Measurements from ENCODE around the gene TMEM255B. TPM values are rescaled to one million over a fixed set of nuclear protein-coding genes. Genes with fewer than 3 reads are reported as not detected.

TMEM255B gene
- total RNA-seq, 1 experiment from 2014 or later: 2.8 TPM

DNA sequence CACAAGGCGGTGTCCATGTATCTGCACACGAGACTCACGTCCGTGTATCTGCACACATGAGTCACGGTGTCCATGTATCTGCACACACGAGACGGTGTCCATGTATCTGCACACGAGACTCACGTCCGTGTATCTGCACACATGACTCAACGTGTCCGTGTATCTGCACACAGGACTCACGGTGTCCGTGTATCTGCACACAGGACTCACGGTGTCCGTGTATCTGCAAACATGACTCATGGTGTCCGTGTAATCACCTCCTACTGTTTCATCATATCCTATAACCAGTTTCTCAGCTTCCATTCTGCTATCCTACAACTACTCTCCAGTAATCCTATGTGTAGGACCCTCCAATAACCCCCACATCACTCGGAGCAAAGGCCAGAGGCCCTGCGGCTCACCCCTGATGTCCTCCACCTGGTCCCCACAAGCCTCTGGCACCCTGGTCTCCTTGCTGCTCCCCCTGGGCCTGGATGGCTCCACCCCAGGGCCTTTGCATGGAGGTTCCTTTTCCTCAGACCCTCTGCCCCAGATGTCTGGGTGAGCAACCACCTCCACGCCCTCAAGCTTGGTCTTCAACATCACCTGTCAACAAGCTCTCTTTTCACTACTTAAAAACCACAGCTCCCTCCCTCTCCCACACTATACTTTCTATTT, 2.5 kb upstream of the TMEM255B start:
- Histone ChIP-seq H3K79me2 (ENCODE audit: insufficient read depth, low read length) (no peaks in the 10 kb centered on the region), H3K23ac (ENCODE audit: insufficient read length, low read depth, low read length) (no peak overlapping the region), H4K8ac (replicated peaks; ENCODE audit: insufficient read length, low read depth, low read length) (no peak overlapping the region), H3K4me1 (ENCODE audit: insufficient read depth, low read length) (no peaks in the 10 kb centered on the region), H4K91ac (ENCODE audit: insufficient read length, low read depth, low read length) (no peak overlapping the region), H3K27me3 (ENCODE audit: insufficient read depth, low read length) (peaks cover 8% of the 10 kb centered on the region; the same call in 1 of the 2 replicates), H2BK12ac (ENCODE audit: insufficient read length, low read depth, low read length) (no peak overlapping the region), H3K56ac (ENCODE audit: insufficient read length, low read depth, low read length) (no peak overlapping the region), H4K20me1 (ENCODE audit: control insufficient read depth, insufficient read depth, insufficient read length) (no peaks in the 10 kb centered on the region), H2BK120ac (ENCODE audit: low read depth, low read length, poor library complexity, severe bottlenecking) (no peak overlapping the region), H3K27ac (ENCODE audit: insufficient read length, low read depth, low read length) (no peak overlapping the region), H2AK5ac (ENCODE audit: insufficient read length, low read length) (no peak overlapping the region), H2BK20ac (ENCODE audit: low read depth, low read length, poor library complexity, severe bottlenecking) (no peak overlapping the region), H2AFZ (ENCODE audit: low read length) (no peak overlapping the region), H2BK5ac (ENCODE audit: insufficient read length, low read length) (no peak overlapping the region), H3T11ph (ENCODE audit: low read length) (no peak overlapping the region), H3K4ac (ENCODE audit: low read depth, low read length) (no peak overlapping the region), H3K9me3 (ENCODE audit: control insufficient read depth, low read depth, low read length) (no peaks in the 10 kb centered on the region), H3K79me1 (ENCODE audit: insufficient read depth, low read depth, low read length, poor library complexity, severe bottlenecking) (no peaks in the 10 kb centered on the region), H3K18ac (ENCODE audit: insufficient read length, low read depth, low read length) (no peak overlapping the region), H3K14ac (ENCODE audit: insufficient read depth, low read length) (no peak overlapping the region), H3K9ac (ENCODE audit: extremely low read depth, insufficient read length, low read length) (no peak overlapping the region), H2BK15ac (ENCODE audit: low read depth, low read length) (no peak overlapping the region), H3K4me2 (ENCODE audit: insufficient read depth, insufficient read length, low read length) (no peak overlapping the region), H3K23me2 (ENCODE audit: insufficient read length, low read depth, low read length, poor library complexity, severe bottlenecking) (peaks cover 13% of the 10 kb centered on the region), H4K5ac (ENCODE audit: insufficient read length, low read depth, low read length) (no peak overlapping the region)
- H3K27me3 Mint-ChIP-seq (ENCODE audit: low read depth): peaks cover 45% of the 10 kb centered on the region
- no peak for TF ChIP-seq CTCF (conservative IDR thresholded peaks at IDR 0.05)
- no CpG with 5 or more reads among the region's 20 CpGs for WGBS (ENCODE audit: extremely low coverage, insufficient read length, low lambda C conversion rate)
- H3K27ac Mint-ChIP-seq: peak overlapping the region in 1 of 3 experiments; percentile 4; a peak in 1 of 7 replicates
- H3K36me3 Mint-ChIP-seq (ENCODE audit: insufficient read depth in 1 of 3, low read depth in 3 of 3): no peaks in the 10 kb centered on the region; a peak in 1 of 7 replicates
- H3K4me3 Mint-ChIP-seq: no peak overlapping the region; a peak in 1 of 5 replicates
- DNase-seq: no peak
- peaks cover 0 to 7% of the 10 kb centered on the region in 2 experiments; a peak in 2 of 5 replicates for H3K9me3 Mint-ChIP-seq
- H3K4me1 Mint-ChIP-seq: peaks cover 11% of the 10 kb centered on the region in 2 experiments

Measured in H9 (cell line).